Nephron (organoid): Measurements from ENCODE around the gene MANSC1.
"Not testable (repeated sequence)": the region's sequence is repeated elsewhere in the genome, so short reads cannot be mapped to it uniquely, and the experiment has no call there.

Source experiments
- H3K27ac Mint-ChIP-seq, 3 experiments: 2 replicates each; pipeline ENCODE4 v1.8.0; 2020; ENCODE audit warnings: mixed read lengths in 3 of 3, mild to moderate bottlenecking in 2 of 3, moderate library complexity in 1 of 3
- H3K27me3 Mint-ChIP-seq: 2 replicates; pipeline ENCODE4 v1.8.0; 2021; ENCODE audit warnings: low read depth, mild to moderate bottlenecking, moderate library complexity, mixed read lengths
- H3K36me3 Mint-ChIP-seq: 2 replicates; pipeline ENCODE4 v1.8.0; 2020; ENCODE audit warnings: low read depth, mixed read lengths
- H3K4me1 Mint-ChIP-seq: 2 replicates; pipeline ENCODE4 v1.8.0; 2020; ENCODE audit warnings: mixed read lengths
- H3K4me3 Mint-ChIP-seq, 3 experiments: 2 replicates each; pipeline ENCODE4 v1.8.0; 2020; ENCODE audit warnings: mild to moderate bottlenecking in 3 of 3, mixed read lengths in 3 of 3, moderate library complexity in 2 of 3
- H3K9me3 Mint-ChIP-seq: 2 replicates; pipeline ENCODE4 v1.8.0; 2020; ENCODE audit warnings: mixed read lengths
- CTCF ChIP-seq, 3 experiments: fragments of 200-600 bp; sonication (generic); IDR thresholded peaks; one replicate each; pipeline ENCODE4 v1.5.0; 2021; ENCODE audit warnings: antibody characterized with exemption in 3 of 3; ENCODE audit not compliant: unreplicated experiment in 3 of 3

The MANSC1 gene

GRCh38 chr12:12353276-12353675, 3.2 kb upstream of the MANSC1 start:
- TF ChIP-seq CTCF (IDR thresholded peaks at IDR 0.05; ENCODE audit: unreplicated experiment in 3 of 3), result no peak
- Mint-ChIP-seq H3K4me1 (peaks cover 28% of the 10 kb centered on the region), H3K27ac (no peak overlapping the region), H3K36me3 (no peaks in the 10 kb centered on the region), H3K9me3 (no peaks in the 10 kb centered on the region), H3K27me3 (peaks cover 3% of the 10 kb centered on the region), H3K4me3 (peak overlapping the region in 2 of 3 experiments; percentile 2 to 46)

DNA sequence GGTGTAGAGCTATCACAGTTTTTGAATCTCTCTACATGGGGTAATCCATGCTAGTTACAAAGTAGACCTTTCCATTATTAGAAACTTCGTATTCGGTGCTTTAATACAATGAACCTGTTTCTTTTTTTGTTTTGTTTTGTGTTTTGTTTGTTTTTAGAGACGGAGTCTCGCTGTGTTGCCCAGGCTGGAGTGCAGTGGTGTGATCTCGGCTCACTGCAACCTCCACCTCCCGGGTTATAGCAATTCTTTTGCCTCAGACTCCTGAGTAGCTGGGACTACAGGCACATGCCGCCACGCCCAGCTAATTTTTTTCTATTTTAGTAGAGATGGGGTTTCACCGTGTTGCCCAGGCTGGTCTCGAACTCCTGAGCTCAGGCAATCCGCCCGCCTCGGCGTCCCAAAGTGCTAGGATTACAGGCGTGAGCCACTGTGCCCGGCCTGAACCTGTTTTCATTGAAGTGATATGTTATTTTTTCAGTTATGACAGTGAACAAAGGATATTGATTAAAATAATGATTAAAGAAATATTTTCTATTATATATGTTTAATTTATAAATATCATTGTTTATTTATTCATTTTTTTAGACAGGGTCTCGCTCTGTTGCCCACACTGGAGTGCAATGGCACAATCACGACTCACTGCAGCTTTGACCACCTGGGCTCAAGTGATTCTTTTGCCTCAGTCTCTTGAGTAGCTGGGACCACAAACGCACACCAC, 1.6 kb upstream of the MANSC1 start:
- H3K9me3 Mint-ChIP-seq, H3K27me3 Mint-ChIP-seq, H3K36me3 Mint-ChIP-seq: not testable (repeated sequence)
- peak overlapping the region in 1 of 3 experiments; percentile 85 for H3K4me3 Mint-ChIP-seq
- H3K27ac Mint-ChIP-seq, result peak overlapping the region in 2 of 3 experiments; percentile 79 to 80
- peaks cover 16% of the 10 kb centered on the region for H3K4me1 Mint-ChIP-seq

GRCh38 chr12:12350868-12351463, 924 bp upstream of the MANSC1 start:
- Mint-ChIP-seq H3K9me3 (no peaks in the 10 kb centered on the region), H3K36me3 (no peaks in the 10 kb centered on the region), H3K27ac (peak overlapping the region; percentile 48 to 80 (median 79)), H3K4me1 (peaks cover 13% of the 10 kb centered on the region), H3K27me3 (peaks cover 3% of the 10 kb centered on the region), H3K4me3 (peak overlapping the region; percentile 74 to 85 (median 81))
- no peak for TF ChIP-seq CTCF (IDR thresholded peaks at IDR 0.05; ENCODE audit: unreplicated experiment in 3 of 3)

DNA sequence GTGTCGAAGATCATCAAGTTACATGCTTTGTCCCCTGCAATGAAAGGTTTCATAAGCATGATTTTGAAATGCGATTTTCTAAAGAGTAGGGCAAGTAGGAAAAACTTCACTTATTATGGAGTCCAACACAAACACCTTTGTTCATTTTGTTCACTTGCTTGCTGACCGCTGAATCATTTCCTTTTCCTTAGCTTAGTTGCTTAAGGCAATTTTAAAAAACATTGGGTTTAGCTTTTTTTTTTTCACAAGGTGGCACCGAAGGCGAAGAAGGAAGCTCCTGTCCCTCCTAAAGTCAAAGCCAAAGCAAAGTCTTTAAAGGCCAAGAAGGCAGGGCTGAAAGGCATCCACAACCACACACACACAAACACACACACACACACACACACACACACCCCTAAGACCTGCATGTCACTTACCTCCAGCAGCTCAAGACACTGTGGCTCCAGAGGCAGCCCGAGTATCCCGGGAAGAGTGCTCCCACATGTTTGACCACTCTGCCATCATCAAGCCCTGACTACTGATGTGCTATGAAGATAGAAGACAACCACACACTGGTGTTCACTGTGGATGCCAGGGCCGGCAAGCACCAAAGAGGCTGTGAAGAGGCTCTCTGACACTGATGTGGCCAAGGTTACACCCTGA, 11.4 kb downstream of the MANSC1 start:
- no peak overlapping the region for H3K27ac Mint-ChIP-seq
- no peak for TF ChIP-seq CTCF (IDR thresholded peaks at IDR 0.05; ENCODE audit: unreplicated experiment in 3 of 3)
- H3K4me3 Mint-ChIP-seq, result no peak overlapping the region
- no peaks in the 10 kb centered on the region for H3K9me3 Mint-ChIP-seq
- peaks cover 4% of the 10 kb centered on the region for H3K27me3 Mint-ChIP-seq
- H3K36me3 Mint-ChIP-seq, result no peaks in the 10 kb centered on the region
- H3K4me1 Mint-ChIP-seq, result peaks cover 23% of the 10 kb centered on the region

- Mint-ChIP-seq H3K36me3 (no peaks in the 10 kb centered on the region), H3K27me3 (peaks cover 9% of the 10 kb centered on the region), H3K27ac (peak overlapping the region in 2 of 3 experiments; percentile 39 to 60), H3K9me3 (no peaks in the 10 kb centered on the region), H3K4me3 (no peak overlapping the region), H3K4me1 (peaks cover 39% of the 10 kb centered on the region)
- TF ChIP-seq CTCF (IDR thresholded peaks at IDR 0.05; ENCODE audit: unreplicated experiment in 3 of 3), result no peak
These were observed 13.5 kb downstream of the MANSC1 start for GRCh38 chr12:12336511-12336910.

GRCh38 chr12:12336049-12336411, 14.0 kb downstream of the MANSC1 start:
- peaks cover 9% of the 10 kb centered on the region for H3K27me3 Mint-ChIP-seq
- H3K36me3 Mint-ChIP-seq, result no peaks in the 10 kb centered on the region
- H3K4me1 Mint-ChIP-seq, result peaks cover 44% of the 10 kb centered on the region
- no peak for TF ChIP-seq CTCF (IDR thresholded peaks at IDR 0.05; ENCODE audit: unreplicated experiment in 3 of 3)
- no peaks in the 10 kb centered on the region for H3K9me3 Mint-ChIP-seq
- H3K4me3 Mint-ChIP-seq, result no peak overlapping the region
- H3K27ac Mint-ChIP-seq, result peak overlapping the region in 2 of 3 experiments; percentile 39 to 60
